Keratinocyte (primary cell): ENCODE data around the gene PARD3B.

Experiments used
- EZH2 ChIP-seq: IDR thresholded peaks from one replicate; pipeline ENCODE4 v1.6.1; 2012; ENCODE audit warnings: inconsistent platforms, mild to moderate bottlenecking, low read length, moderate library complexity
- TF ChIP-seq, protein P1 (sequence below), 3 experiments: IDR thresholded peaks in 1 of 3; conservative IDR thresholded peaks in 1 of 3; optimal IDR thresholded peaks in 1 of 3; 2 replicates in 2 of 3; 3 replicates in 1 of 3; pipeline versions ENCODE3 to v1.5.1; 2011; ENCODE audit warnings: low read length in 3 of 3, mild to moderate bottlenecking in 3 of 3, moderate library complexity in 2 of 3, control low read depth in 1 of 3, inconsistent platforms in 1 of 3; ENCODE audit not compliant: insufficient read depth in 2 of 3; ENCODE audit errors: extremely low read depth in 1 of 3

GRCh38 chr2:205034034-205034433 is 488.8 kb downstream of the PARD3B start:
- TF ChIP-seq, protein P1, sequence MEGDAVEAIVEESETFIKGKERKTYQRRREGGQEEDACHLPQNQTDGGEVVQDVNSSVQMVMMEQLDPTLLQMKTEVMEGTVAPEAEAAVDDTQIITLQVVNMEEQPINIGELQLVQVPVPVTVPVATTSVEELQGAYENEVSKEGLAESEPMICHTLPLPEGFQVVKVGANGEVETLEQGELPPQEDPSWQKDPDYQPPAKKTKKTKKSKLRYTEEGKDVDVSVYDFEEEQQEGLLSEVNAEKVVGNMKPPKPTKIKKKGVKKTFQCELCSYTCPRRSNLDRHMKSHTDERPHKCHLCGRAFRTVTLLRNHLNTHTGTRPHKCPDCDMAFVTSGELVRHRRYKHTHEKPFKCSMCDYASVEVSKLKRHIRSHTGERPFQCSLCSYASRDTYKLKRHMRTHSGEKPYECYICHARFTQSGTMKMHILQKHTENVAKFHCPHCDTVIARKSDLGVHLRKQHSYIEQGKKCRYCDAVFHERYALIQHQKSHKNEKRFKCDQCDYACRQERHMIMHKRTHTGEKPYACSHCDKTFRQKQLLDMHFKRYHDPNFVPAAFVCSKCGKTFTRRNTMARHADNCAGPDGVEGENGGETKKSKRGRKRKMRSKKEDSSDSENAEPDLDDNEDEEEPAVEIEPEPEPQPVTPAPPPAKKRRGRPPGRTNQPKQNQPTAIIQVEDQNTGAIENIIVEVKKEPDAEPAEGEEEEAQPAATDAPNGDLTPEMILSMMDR (optimal IDR thresholded peaks at IDR 0.05 in 1 of 3, IDR thresholded peaks at IDR 0.05 in 1 of 3, conservative IDR thresholded peaks at IDR 0.05 in 1 of 3; ENCODE audit: extremely low read depth in 1 of 3, insufficient read depth in 2 of 3, low read length in 3 of 3): no peak
- no peak for TF ChIP-seq EZH2
